GM19025 (cell line): ENCODE results near the gene EPHA10.
"Not testable (repeated sequence)": the region's sequence is repeated elsewhere in the genome, so short reads cannot be mapped to it uniquely, and the experiment has no call there.

ENCODE experiments used
- ATAC-seq: cut with Tn5 transposase; IDR thresholded peaks from one replicate; pipeline ENCODE4 v1.9.1; 2021; ENCODE audit warnings: mild to moderate bottlenecking, low read depth, moderate library complexity; ENCODE audit not compliant: unreplicated experiment

EPHA10 gene

GRCh38 chr1:37738619-37739018 lies 26.3 kb downstream of the EPHA10 start:
- not testable (repeated sequence) for ATAC-seq

GRCh38 chr1:37737975-37738374 lies 26.9 kb downstream of the EPHA10 start:
- not testable (repeated sequence) for ATAC-seq

DNA sequence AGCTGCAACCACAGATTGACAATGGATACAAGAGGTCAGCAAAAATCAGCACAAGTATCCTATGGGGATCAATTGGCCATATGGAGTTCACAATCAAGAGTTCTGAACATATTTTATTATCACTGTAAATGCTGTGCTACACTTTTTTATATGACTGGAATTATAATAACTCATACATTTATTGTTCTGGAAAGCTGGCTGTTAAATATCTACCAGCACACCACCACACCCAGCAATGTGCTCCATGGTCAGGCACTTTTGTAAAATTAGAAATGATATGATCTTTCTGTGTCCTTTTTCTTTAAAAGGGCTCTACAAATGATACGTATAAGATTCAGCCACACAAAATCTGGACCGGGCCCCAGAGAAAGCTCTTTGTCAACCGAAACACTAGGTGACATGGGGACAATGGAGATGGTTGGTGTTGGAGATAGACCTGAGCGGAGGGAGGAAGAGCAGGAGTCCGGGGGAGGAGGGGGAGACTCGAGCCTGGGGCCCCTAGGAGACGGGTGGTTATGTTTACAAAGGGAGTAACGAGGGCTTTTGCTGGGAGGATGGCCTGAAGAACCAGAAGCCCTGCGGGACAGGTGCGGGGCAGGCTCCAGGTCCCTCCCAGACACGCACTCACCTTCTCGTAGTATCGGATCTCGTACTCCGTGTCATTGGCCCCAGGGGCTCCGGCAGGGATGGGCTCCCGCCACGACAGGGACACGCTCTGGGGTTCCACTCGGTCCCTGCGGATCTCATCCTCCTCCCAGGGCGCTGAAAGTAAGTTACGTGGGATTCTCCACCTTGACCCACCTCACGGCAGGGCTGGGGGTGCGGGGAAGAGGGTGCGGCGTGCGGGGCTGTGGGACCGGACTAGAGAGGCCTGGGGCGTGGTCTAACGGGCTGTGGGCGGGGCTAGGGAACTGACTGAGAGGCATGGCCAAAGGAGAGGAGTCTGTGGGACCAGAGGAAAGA lies 30.0 kb downstream of the EPHA10 start:
- ATAC-seq, result no peak

DNA sequence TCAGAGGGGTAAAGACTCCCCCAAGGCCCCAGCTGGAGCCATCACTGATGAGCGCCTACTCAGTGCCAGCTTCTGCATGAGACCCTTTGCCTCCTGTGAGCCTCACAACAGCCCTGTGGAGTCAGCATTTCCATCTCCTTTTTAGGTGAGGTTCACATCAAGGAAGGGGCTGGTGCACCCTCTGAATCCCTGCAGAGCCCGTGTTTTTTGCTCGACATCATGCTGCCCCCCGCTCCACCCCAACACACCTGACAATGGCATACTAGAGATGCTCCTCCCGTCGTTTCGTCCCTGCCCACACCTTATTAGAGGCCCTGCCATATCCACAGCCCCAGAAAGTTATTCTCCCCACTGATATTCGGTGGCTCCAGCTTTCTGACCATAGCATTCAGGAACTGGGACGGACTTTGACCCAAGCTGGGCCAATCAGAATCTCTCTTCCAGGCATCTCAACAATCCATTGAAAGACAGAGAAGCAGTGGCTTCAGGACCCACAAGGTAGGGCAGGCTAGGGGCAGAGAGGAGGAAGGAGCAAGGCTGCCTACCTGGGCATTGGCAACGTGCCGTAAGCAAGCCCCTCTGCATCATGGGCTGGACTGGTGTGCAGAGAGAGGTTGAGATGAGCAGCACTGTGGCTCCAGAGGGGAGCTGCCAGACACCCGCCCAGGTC lies 32.7 kb downstream of the EPHA10 start:
- no peak for ATAC-seq

DNA sequence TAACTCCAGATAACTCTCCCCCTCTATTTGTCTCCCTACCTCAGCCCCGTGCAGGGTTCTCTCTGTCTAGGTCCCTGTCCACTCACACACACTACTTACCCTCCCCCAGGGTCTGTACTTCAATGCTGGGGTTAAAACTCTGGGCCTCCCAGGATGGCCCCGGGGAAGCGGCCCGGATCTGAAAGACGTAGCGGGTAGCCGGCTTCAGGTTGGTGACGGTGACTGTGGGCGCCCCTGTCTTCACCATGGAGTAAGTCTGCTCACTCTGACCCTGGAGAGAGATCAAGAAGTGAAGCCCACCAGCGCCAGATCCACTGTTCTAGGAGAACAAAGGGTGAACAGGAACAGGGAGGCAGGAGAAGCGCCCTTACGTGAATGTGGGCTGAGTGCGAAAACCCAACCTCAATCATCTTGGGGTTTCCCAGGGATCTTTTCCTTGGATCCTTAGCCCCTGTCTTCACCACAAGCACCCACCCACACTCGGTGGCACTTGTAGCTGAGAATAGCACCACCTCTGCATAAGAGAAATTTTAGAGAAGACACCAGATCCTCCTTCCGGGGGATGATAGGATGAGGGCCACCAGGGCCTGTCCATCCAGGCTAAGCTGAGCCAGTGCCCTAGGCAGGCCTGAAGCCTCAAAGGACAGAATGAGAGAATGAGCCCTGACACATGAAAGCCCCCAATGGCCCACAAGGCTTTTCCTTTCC lies 33.5 kb downstream of the EPHA10 start:
- no peak for ATAC-seq

DNA sequence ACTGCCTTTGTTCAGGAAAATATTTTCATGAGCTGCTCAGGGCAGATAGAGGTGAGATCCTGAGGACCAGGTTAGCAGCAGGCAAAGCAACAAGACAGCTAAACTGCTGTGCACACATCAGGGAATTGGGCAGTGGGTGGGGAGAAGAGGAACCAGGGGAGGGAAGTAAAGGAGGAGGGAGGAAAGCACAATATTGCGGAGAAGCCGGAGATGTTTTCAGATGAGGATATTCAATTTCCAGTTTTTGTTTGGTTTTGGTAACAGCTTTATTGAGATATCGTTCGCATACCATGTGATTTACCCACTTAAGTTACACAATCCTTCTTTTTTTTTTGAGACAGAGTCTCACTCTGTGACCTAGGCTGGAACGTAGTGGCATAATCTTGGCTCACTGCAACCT lies 34.5 kb downstream of the EPHA10 start:
- no peak for ATAC-seq

DNA sequence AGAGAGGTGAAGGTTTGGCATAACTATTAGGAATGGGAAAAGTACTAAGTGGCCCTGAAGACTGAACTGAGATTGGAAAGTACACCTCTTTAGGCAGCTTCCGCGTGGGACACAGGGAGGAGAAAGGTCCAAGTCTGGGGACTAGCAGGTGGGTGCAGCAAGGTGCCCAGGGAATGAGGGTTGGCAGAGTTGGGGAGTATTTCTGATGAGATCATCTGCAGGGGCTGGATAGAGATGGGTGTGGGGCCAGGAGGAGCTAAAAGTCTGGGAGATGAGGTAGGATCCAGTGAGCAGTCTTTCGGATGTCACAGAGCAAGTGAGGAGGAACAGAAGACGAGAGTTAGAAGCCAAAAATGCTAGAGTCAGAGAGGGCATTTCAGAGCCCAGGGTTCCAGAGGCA lies 36.5 kb downstream of the EPHA10 start:
- ATAC-seq, result no peak

DNA sequence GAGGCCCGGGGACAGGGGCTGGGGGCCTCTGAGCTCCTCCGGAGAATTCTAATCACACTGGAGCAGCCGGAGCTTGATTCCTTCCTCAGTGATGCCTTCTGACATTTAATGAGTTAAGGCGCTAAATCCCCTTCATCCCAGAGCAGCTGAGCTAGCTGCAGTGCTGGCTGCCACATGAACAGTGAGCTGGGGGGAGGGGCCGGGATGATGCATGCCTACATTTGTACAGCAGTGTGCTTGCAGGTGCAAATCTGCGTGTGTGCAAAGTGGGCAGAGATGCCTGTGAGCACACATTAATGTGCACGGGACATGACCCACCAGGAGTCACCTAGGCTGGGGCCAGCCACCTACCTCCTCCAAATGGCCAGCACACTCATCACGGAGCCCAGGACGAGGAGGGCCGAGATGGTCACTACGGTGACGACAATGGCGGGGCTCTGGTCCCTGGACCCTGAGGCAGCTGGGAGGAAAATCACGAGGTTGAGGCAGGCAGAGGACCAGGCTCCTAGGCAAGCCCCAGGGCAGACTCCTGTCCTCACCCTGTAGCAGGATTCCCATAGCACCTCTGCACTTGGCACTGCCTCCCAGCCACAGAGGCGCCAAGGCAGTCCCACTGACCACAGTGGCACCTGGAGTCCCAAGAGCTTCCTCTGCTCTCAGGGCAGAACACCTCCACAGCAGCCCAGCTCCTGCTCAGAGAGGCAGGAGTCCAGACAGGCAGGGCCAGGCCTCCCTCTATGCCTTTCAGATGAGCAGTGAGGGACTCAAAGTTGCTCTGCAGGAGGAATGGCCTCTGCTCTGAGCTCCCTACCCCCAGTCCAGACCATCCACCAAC lies 38.0 kb downstream of the EPHA10 start:
- ATAC-seq, result no peak

- ATAC-seq, result no peak
Observed at GRCh38 chr1:37725851-37726613, 38.9 kb downstream of the EPHA10 start.

GRCh38 chr1:37724575-37724974 lies 40.3 kb downstream of the EPHA10 start:
- ATAC-seq, result no peak

DNA sequence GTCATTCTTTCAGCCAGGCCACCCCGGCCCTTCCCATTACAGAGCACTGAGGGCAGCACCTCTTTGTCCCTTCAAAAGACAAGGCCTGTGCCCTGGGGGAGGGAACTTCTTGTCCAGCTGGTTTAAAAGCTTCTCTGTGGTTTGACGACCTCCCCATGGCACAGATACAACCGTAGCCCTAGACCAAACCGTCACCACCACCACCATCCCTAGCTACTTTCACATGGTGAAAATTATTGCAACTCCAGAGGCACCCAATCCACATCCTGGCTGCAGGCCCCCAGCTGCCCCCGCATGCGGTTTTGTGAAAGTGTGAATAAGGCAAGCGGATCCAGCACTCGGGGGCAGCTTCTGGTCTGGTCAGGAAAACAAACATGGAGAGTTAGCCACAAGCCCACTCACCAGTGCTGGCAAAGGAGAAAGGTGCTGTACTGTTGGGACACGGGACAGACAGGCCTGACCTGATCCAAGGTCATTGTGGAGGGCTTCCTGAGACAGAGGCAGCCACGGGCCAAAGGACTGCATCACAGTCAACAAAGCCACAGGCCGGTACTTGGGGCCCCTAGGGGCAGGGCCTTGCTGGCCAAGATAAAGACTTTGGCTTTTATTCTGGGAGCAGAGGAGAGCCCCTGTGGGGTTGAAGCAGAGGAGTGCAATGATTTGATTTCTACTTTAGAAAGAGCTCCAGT lies 41.4 kb downstream of the EPHA10 start:
- no peak for ATAC-seq

GRCh38 chr1:37723072-37723389 lies 41.9 kb downstream of the EPHA10 start:
- no peak for ATAC-seq

DNA sequence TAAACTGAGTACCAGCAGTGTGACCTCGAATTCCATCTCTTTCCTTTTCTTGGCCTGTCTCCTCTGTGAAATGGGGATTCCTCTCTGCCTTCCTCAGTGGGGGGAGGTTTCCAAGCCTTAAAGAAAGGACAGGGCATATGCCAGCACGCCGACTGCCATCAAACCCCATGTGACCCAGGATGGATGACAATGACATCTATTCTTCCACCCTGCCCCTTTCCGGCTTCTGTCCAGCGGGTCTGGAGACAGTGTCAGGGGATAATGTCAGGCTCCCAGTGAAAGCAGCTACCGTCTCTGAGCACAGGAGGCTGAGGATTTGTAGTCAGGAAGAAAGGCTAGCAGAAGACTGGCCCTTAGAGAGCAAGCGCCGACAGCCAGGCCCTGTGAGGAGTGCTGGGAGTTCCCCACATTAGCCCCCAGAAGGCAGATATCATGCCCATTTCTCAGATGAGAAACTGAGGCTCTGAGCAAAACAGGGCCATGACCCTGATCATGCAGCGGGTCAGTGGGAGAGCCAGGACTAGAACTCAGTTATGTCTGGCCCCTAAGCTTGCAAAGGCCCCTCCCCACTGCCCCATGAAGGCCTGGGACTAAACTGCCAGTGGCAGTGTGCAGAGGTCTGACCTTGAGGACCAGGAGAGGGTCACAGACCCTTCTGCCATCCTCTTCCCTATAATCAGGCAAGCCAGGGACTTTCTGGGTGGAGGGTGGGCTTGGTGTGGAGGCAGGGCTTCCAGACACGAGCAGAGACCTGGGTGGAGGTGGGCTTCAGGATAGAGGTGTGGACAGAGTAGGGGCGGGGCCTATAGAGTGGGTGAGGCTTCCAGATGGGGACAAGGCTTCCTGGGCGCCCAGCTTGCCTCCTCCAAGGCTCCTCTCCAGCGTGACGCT lies 42.5 kb downstream of the EPHA10 start:
- ATAC-seq, result no peak

DNA sequence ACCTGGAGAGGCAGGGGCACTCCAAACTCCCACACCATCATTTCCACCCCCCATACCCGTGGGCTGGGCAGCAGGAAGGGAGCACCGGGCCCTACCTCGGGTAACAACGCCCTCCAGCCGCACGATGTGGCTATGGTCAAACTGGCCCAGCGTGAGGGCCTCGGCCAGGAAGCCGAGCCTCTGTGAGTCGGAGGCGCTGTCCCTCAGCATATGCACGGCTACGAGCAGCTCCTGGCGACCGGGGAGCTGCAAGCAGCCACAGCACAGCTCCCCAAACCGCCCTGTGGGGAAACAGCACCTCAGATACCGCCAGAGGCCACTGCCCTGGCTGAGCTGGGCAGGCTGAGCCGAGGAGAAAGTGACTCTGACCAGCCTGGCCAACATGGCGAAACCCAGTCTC lies 43.4 kb downstream of the EPHA10 start:
- ATAC-seq, result no peak

DNA sequence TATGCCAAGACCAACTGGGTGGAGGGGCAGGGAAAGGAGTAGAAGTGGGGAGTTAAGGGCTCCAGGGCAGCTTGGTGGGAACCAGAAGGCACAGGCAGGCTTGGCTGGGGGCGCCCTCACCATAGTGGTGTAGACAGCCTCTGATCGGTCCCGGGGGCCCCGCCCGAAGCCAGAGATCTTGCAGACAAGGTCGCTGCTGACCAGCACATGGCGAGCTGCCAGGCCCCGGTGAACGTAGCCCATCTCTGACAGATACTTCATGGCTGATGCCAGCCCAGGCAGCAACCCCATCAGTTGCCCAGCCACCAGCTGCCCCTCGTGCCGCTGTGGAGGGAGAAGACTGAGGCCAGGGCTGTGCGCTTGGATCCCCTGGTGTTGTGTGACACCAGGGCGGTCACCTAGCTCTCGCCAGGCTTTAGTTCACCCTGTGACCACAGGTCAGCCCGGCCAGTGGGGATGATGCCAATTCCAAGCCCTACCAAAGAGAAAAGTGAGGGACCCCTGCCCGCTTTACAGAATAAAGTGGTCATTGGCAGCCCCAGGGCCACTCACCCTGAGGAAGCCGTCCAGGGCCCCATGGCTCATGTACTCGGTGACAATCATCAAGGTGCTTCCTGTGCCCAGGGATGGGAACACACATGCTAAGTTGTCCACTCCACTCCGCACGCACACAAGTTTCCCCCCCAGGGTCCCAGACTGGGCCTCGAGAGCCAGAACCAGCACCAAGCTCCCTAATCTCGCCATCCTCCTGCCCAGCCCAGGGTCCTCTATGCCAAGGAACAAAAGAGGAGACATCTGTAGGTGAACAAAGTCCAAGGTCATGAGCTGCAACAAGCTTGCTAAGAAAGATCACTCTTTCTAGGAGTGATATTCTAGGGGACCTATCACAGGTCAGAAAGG lies 44.4 kb downstream of the EPHA10 start:
- no peak for ATAC-seq

DNA sequence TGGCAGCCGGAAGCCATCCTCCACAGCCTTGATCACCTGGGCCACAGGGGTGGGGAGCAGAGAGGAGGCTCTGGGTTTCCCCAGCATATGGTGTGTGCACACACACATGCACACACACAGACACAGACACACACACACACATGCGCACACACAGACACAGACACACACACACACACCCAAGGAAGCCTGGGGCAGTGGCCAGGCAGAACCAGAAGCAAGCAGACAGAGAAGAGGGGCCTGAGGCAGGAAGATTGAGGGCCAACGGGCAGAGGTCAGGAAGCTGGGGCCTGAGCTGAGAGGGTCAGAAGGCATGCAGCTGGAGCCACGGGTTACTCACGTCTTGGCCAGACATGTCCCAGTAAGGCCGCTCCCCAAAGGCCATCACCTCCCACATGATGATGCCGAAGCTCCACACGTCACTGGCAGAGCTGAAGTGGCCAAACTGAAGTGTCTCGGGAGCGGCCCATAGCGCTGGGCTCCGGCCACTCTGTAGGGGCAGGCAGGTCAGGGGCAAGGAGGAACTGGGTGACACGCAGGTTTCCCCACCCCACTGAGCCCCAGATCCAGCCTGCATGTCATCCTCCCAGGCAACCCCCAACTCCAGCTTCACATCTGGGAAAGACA lies 45.2 kb downstream of the EPHA10 start:
- ATAC-seq, result no peak
